ENCODE data around the gene CCDC146.
"Not testable (repeated sequence)": the region's sequence is repeated elsewhere in the genome, so short reads cannot be mapped to it uniquely, and the experiment has no call there.

Gene CCDC146

GRCh38 chr7:77326131-77326530 is 203.7 kb downstream of the CCDC146 start:
- no peak for DNase-seq (ENCODE audit: low read depth in 2 of 2, low spot score in 1 of 2)

GRCh38 chr7:77327067-77327931 is 204.9 kb downstream of the CCDC146 start:
- DNase-seq (ENCODE audit: low read depth in 2 of 2, low spot score in 1 of 2) = no peak

- no peak for DNase-seq (ENCODE audit: low read depth in 2 of 2, low spot score in 1 of 2)
Observed at GRCh38 chr7:77327932-77328628, 205.7 kb downstream of the CCDC146 start.

- DNase-seq (ENCODE audit: low read depth in 2 of 2, low spot score in 1 of 2) = no peak
Observed at GRCh38 chr7:77328669-77329068, 206.3 kb downstream of the CCDC146 start.

- DNase-seq (ENCODE audit: low read depth in 2 of 2, low spot score in 1 of 2) = no peak
Observed at GRCh38 chr7:77329466-77330168, 207.2 kb downstream of the CCDC146 start.

- no peak for DNase-seq (ENCODE audit: low read depth in 2 of 2, low spot score in 1 of 2)
Observed at GRCh38 chr7:77330169-77330882, 207.9 kb downstream of the CCDC146 start.

- peak in 1 of 2 donors; percentile 9 for DNase-seq (ENCODE audit: low read depth in 2 of 2, low spot score in 1 of 2)
Observed at GRCh38 chr7:77331938-77332695, 209.7 kb downstream of the CCDC146 start.

- DNase-seq (ENCODE audit: low read depth in 2 of 2, low spot score in 1 of 2) = not testable (repeated sequence)
Observed at GRCh38 chr7:77334039-77334438, 211.6 kb downstream of the CCDC146 start.

- no peak for DNase-seq (ENCODE audit: low read depth in 2 of 2, low spot score in 1 of 2)
Observed at GRCh38 chr7:77335581-77335980, 213.2 kb downstream of the CCDC146 start.

- no peak for DNase-seq (ENCODE audit: low read depth in 2 of 2, low spot score in 1 of 2)
Observed at GRCh38 chr7:77337456-77337990, 215.1 kb downstream of the CCDC146 start.

- no peak for DNase-seq (ENCODE audit: low read depth in 2 of 2, low spot score in 1 of 2)
Observed at GRCh38 chr7:77338260-77338659, 215.8 kb downstream of the CCDC146 start.

- no peak for DNase-seq (ENCODE audit: low read depth in 2 of 2, low spot score in 1 of 2)
Observed at GRCh38 chr7:77338883-77339629, 216.6 kb downstream of the CCDC146 start.

GRCh38 chr7:77339726-77340125 is 217.3 kb downstream of the CCDC146 start:
- DNase-seq (ENCODE audit: low read depth in 2 of 2, low spot score in 1 of 2) = no peak
